Stomach (tissue), 4 donors: ENCODE results near the gene SLC18A2.
A peak's percentile ranks its signal among the peaks of the same experiment; 100 is the strongest.

Source experiments
- POLR2A ChIP-seq, 4 donors: fragments of 450-650 bp; IDR thresholded peaks; one replicate each; pipeline ENCODE4 v1.6.1; 2016; ENCODE audit warnings: antibody characterized with exemption in 4 of 4, control low read depth in 2 of 4, mild to moderate bottlenecking in 1 of 4, moderate library complexity in 1 of 4
- POLR2AphosphoS5 ChIP-seq, 3 donors: sonication (generic); formaldehyde crosslinking; IDR thresholded peaks; one replicate each; pipeline ENCODE4 v1.6.1; 2016; ENCODE audit warnings: antibody characterized with exemption in 3 of 3
- TF ChIP-seq, protein P1 (sequence below), 7 experiments: fragments of 450-650 bp in 4 of 7; fragments of 200-600 bp in 3 of 7; sonication (generic) in 3 of 7; IDR thresholded peaks; one replicate each; pipeline ENCODE4 v1.5.1; 2016 to 2019; ENCODE audit warnings: antibody characterized with exemption in 7 of 7, control low read depth in 2 of 7, mild to moderate bottlenecking in 1 of 7

DNA sequence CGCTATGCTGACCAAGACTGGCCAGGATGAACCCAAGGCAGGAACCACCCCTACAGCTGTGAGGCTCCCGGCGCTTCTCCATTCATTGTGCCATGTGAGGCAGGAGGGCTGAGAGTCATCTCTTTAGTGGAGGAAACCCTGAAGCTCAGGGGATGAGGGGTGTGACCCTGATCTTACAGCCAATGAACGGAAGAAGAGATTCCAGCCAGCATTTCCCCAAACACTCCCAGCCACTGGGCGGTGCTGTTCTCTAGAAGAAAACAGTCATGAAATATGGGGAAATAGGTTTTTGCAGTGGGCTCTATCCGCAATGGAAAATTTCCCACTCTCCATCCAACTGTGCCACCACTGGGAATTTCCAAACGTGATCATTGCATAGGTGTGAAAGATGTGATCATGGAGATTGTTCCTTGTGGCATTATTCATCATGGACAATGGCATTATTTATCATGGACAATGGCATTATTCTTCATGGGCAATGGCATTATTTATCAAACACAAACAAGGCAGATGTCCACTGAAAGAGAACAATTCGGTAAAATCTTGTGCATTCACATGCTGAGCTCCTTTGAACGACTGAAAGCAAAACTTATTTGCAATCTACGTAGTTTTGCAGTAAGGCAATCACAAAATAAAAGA lies 14.0 kb upstream of the SLC18A2 start:
- TF ChIP-seq, protein P1, sequence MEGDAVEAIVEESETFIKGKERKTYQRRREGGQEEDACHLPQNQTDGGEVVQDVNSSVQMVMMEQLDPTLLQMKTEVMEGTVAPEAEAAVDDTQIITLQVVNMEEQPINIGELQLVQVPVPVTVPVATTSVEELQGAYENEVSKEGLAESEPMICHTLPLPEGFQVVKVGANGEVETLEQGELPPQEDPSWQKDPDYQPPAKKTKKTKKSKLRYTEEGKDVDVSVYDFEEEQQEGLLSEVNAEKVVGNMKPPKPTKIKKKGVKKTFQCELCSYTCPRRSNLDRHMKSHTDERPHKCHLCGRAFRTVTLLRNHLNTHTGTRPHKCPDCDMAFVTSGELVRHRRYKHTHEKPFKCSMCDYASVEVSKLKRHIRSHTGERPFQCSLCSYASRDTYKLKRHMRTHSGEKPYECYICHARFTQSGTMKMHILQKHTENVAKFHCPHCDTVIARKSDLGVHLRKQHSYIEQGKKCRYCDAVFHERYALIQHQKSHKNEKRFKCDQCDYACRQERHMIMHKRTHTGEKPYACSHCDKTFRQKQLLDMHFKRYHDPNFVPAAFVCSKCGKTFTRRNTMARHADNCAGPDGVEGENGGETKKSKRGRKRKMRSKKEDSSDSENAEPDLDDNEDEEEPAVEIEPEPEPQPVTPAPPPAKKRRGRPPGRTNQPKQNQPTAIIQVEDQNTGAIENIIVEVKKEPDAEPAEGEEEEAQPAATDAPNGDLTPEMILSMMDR (IDR thresholded peaks at IDR 0.05) = peak in 5 of 7 experiments; percentile 12 to 51 (median 36)
- TF ChIP-seq POLR2AphosphoS5 (IDR thresholded peaks at IDR 0.05) (no peak), POLR2A (IDR thresholded peaks at IDR 0.05) (no peak)
